Lower lobe of right lung (tissue), 2 donors: Measurements from ENCODE around the gene ARSG. TPM values are rescaled to one million over a fixed set of nuclear protein-coding genes. Genes with fewer than 3 reads are reported as not detected.

ENCODE experiments used
- ATAC-seq, 2 donors: fragments of 200-7000 bp; cut with Tn5 transposase; one replicate each; pipeline ENCODE4 v1.9.1; 2020 to 2022; ENCODE audit warnings: mild to moderate bottlenecking in 2 of 2, moderate library complexity in 2 of 2
- DNase-seq: peaks from one replicate; pipeline ENCODE4 v3.0.0-alpha.2; 2020
- H3K27ac ChIP-seq: fragments of 200-600 bp; one replicate; pipeline ENCODE4 v1.8.0; 2022
- H3K27me3 ChIP-seq: fragments of 200-600 bp; one replicate; pipeline ENCODE4 v1.8.0; 2022; ENCODE audit warnings: low read depth
- H3K36me3 ChIP-seq: fragments of 200-600 bp; one replicate; pipeline ENCODE4 v1.8.0; 2022; ENCODE audit warnings: mild to moderate bottlenecking
- H3K4me1 ChIP-seq: fragments of 200-600 bp; one replicate; pipeline ENCODE4 v1.8.0; 2022
- H3K4me3 ChIP-seq: fragments of 200-600 bp; one replicate; pipeline ENCODE4 v1.8.0; 2022; ENCODE audit warnings: mild to moderate bottlenecking
- H3K9me3 ChIP-seq: fragments of 200-600 bp; one replicate; pipeline ENCODE4 v1.8.0; 2022
- intact Hi-C: fragments of 100-400 bp; cut with DNase I; formaldehyde crosslinking; loops from one replicate; pipeline ENCODE4 v1.11.0; 2022
- total RNA-seq: library from RNA; stranded (reverse); fragmentation: NEBNext Ultra II Directional; extraction: Animal tissue kit (Norgen Biotek cat#: 25700); gene quantifications from one replicate; pipeline ENCODE4 v1.2.1, GENCODE V29; 2021
- TF ChIP-seq, protein P1 (sequence below): fragments of 200-600 bp; IDR thresholded peaks from one replicate; pipeline ENCODE4 v1.8.0; 2022; ENCODE audit warnings: antibody characterized with exemption, mild to moderate bottlenecking
- donor health status: DM: no; HTN: yes; CAD: no; lungs with severe emphysema.

Gene ARSG
- total RNA-seq, 1 donor from 2014 or later: 4.2 TPM

DNA sequence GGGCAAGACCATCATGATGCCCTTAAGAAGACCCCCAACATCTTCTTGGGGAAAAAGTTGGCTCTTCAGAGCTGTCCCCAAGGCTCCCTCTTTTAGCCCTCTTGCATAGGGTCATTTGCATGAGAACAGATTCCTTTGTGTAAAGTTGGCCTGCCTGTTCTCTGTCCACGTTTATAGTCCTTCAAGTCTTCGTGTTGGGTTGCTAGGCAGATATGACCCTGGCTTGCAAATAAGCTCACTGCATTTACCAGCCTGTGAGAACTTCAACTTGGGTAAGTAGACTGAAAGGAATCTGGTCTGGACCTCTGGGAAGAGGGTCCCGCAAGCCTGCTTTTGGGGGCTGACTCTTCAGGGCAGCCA, 2.9 kb downstream of the ARSG start:
- no peaks in the 10 kb centered on the region for H3K9me3 ChIP-seq
- no peak overlapping the region for H3K27ac ChIP-seq
- no peaks in the 10 kb centered on the region for H3K36me3 ChIP-seq
- DNase-seq (no peak), ATAC-seq (no peak)
- H3K27me3 ChIP-seq: peaks cover 48% of the 10 kb centered on the region
- H3K4me1 ChIP-seq: peaks cover 30% of the 10 kb centered on the region
- intact Hi-C loops: no loop called here
- H3K4me3 ChIP-seq: no peak overlapping the region
- TF ChIP-seq, protein P1, sequence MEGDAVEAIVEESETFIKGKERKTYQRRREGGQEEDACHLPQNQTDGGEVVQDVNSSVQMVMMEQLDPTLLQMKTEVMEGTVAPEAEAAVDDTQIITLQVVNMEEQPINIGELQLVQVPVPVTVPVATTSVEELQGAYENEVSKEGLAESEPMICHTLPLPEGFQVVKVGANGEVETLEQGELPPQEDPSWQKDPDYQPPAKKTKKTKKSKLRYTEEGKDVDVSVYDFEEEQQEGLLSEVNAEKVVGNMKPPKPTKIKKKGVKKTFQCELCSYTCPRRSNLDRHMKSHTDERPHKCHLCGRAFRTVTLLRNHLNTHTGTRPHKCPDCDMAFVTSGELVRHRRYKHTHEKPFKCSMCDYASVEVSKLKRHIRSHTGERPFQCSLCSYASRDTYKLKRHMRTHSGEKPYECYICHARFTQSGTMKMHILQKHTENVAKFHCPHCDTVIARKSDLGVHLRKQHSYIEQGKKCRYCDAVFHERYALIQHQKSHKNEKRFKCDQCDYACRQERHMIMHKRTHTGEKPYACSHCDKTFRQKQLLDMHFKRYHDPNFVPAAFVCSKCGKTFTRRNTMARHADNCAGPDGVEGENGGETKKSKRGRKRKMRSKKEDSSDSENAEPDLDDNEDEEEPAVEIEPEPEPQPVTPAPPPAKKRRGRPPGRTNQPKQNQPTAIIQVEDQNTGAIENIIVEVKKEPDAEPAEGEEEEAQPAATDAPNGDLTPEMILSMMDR: no peak

GRCh38 chr17:68294617-68295016, 3.3 kb downstream of the ARSG start:
- no peak for ATAC-seq
- no peaks in the 10 kb centered on the region for H3K9me3 ChIP-seq
- H3K4me3 ChIP-seq: no peak overlapping the region
- peaks cover 48% of the 10 kb centered on the region for H3K27me3 ChIP-seq
- DNase-seq: no peak
- peaks cover 26% of the 10 kb centered on the region for H3K4me1 ChIP-seq
- intact Hi-C loops: no loop called here
- no peaks in the 10 kb centered on the region for H3K36me3 ChIP-seq
- TF ChIP-seq, protein P1: no peak
- no peak overlapping the region for H3K27ac ChIP-seq

DNA sequence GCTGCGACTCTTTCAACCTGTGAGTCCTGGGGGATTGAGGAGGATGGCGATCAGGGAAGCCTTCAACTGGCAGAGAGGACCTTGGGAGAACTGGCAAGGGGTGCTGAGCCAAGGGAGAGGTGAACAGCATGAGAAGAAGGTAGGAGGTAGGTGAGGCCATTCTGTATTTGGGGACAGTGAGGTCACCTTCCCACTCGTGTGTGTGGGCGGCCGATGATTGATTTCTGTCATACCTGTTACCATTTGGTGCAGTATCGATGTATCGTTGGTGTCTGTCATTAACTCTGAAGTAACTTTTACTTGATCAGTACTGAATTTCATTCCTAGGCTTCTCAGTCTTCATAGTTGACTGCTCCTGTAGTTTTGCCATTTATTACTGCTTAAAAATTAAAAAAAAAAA, 3.8 kb downstream of the ARSG start:
- TF ChIP-seq, protein P1: no peak
- H3K27me3 ChIP-seq: peaks cover 45% of the 10 kb centered on the region
- no peak overlapping the region for H3K27ac ChIP-seq
- no peak for DNase-seq
- peaks cover 22% of the 10 kb centered on the region for H3K4me1 ChIP-seq
- H3K36me3 ChIP-seq: no peaks in the 10 kb centered on the region
- no peak overlapping the region for H3K4me3 ChIP-seq
- no peak for ATAC-seq
- H3K9me3 ChIP-seq: no peaks in the 10 kb centered on the region
- intact Hi-C loops: no loop called here

DNA sequence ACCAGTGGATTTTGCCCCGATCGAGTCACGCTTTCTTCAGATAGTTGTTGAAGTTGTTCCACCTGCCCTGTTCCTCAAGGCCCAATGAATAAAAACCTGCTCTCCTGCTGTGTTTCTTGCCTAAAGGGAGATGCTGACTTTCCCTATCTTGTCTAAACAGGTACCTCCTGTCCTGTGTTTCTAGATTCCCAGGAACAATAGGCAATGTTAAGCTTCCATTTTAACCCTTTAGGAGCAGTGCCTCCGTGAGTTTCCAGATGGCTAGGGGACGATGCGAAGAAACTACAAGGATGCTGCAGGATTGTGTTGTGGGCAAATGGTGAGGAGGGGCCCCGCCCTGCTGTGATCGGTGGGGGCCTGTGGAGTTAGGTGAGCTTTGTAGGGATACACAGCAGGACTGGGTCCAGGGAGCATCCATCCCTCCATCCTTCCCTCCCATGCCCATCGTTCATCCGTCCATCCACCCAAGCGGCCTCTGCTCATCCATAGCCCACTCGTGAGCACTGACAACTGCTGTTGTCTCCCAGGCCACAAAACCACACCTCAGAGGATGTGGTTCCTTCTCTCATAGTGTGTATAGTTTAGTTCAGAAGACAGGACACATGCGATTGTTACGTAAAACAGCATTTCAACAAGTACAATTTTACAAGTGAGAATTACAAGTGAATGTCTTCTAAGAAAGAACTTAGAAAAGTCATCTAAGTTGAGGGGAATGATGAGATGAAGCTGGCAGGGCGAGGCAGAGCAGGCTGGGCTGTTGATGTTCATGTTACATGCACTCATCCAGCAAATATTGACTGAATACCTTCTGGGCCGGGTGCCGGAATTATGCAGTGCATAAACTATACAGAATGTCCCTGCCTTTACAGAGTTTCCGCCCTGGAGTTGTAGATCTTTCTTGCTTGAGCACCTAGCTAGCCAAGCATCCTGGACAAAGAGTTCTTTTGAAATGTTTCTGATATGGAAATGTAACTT, 5.2 kb downstream of the ARSG start:
- H3K4me1 ChIP-seq: peaks cover 12% of the 10 kb centered on the region
- intact Hi-C loops: no loop called here
- ATAC-seq: peak; percentile 24 to 38
- H3K36me3 ChIP-seq: no peaks in the 10 kb centered on the region
- H3K27me3 ChIP-seq: peaks cover 35% of the 10 kb centered on the region
- H3K4me3 ChIP-seq: no peak overlapping the region
- no peak for DNase-seq
- H3K9me3 ChIP-seq: no peaks in the 10 kb centered on the region
- TF ChIP-seq, protein P1: no peak
- H3K27ac ChIP-seq: peak overlapping the region; percentile 58

DNA sequence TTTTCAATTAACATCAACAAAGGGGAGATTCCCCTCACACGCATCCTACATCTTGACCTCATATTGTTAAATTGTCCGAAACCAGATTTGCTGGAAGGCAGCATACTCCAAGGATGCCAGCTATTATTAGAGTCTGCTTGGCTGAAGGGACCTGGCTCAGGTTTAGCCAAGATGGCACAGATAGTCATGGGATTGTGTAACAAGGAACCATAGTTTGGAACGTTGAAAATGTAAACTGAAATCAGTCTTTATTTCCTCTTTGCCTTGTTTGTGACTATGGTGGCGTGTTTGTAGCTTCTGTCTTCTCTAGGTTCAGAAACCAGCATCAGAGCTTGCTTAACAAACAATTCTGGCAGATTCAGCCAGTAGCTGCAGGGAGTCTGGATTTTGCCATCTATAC, 5.9 kb downstream of the ARSG start:
- no peak for DNase-seq

More for the DNA sequence above, 5.9 kb downstream of the ARSG start:
- ATAC-seq: peak in 1 of 2 donors; percentile 37
- H3K36me3 ChIP-seq: no peaks in the 10 kb centered on the region
- H3K9me3 ChIP-seq: no peaks in the 10 kb centered on the region
- TF ChIP-seq, protein P1: no peak
- peak overlapping the region; percentile 58 for H3K27ac ChIP-seq
- intact Hi-C loops: no loop called here
- peaks cover 12% of the 10 kb centered on the region for H3K4me1 ChIP-seq
- H3K27me3 ChIP-seq: peaks cover 28% of the 10 kb centered on the region
- H3K4me3 ChIP-seq: no peak overlapping the region
